NCI-H526 (cell line): ENCODE data around the gene DEFB128.
"Not testable (repeated sequence)": the region's sequence is repeated elsewhere in the genome, so short reads cannot be mapped to it uniquely, and the experiment has no call there.

Experiments
- DNase-seq, 2 experiments: peaks; one replicate each; lab custom pipeline; 2025; lab: John Stamatoyannopoulos, UW

The DEFB128 gene

DNA sequence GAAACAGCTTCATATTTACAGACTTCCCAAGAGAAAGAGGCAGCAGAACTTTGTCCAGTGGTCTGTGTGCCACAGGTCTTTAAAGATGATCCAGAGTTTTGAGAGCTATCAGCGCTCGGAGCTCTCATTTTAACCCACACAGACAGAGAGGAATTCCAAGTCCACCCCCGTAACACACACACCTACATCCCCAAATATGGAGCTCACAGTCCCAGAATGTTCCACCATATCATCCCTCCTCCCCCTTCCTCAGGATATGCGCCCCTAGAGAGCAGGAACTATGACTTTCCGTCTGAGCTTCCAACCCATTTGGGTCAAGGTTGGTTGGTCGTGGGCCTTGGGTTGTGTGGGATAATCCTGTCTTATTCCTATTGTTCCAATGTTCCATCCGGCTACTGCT lies at the start of gene DEFB128:
DEFB128 (minus strand) TSS at position 101 of the 400 bp plus-strand sequence; CDS start at position 13, 88 bp downstream.
- no peak for DNase-seq

DNA sequence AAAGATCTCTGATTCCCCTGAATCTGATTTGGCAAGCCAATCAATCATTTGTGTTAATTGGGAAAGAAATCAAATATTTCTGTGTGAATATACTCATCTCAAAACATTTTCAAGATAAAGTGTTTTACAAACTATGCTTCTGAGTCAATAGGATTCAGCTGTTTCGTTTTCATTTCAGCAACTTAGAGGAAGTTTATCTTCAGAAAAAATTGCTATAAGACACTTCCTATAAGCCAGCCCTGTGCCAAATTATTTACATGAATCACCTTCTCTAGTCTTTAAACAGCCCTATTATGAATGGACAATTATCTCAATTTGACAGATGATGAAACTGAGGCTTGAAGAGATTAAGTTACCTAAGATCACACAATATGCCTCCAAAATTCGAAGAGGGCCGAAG lies 48.4 kb upstream of the DEFB128 start:
- DNase-seq: no peak

DNA sequence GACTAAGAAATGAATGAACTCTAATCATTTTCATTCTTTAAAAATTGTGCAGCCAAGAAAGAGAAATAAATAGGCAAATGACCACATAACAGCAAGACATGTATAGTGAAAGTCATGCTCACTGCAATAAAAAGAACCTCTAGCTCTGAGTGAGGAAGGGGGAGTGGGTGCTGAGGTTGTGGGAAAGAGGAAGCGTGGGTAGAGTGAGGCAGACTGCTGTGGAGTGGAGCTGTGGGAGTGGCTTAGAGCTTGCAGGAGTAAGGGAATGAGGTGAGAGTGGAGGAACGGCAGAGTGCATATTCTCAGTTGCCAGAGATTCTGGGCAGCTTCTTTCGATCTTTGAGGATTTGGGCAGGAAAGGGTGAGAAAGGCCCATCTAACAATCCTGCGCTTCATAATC lies 48.0 kb upstream of the DEFB128 start:
- DNase-seq: no peak

DNA sequence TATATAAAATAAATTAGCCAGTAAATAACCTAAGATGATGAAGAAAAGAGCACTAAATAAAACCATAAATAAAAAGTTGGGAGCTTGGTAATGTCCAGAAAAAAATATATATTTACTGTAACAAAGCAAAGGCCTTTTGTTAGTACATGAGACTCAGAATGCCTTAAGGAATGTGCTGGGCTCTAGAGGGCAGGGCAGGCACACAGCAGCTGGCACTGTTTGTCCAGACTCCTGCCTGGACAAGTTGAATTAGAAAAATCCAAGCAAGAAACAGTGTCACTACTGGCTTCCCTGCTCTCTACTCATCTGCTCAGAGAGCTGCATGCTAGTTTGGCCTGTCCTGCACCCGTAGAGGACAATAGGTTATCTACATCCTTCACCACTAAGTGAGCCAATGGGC lies 46.4 kb upstream of the DEFB128 start:
- peak in 1 of 2 experiments; percentile 31 for DNase-seq

DNA sequence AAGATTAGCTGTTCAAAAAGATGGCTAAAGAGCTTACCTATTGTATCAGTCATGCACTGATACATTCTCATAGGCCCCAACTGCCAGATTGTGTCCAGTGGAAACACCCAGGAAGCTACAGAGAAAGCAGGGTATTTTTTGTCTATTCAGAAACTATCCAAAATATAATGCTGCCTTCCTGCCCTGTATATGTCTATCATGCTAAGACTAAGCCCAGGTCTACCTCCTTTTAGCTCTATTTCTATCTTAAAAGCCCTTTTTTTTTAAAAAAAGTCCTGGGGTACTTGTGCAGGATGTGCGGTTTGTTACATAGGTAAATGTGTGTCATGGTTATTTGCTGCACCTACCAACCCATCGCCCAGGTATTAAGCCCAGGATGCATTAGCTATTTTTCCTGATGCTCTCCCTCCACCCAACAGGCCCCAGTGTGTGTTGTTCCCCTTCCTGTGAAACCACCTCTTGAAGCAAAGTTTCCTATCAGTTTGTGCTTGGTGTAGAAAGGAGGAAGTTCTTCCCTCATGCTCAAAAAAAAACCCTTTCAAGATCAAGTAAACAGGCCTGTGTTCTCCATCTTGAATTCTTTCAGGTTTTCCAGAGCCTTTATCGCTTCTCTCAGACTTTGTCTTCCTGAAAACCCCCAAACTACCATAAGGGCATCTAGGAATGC lies 38.1 kb upstream of the DEFB128 start:
- DNase-seq: no peak

DNA sequence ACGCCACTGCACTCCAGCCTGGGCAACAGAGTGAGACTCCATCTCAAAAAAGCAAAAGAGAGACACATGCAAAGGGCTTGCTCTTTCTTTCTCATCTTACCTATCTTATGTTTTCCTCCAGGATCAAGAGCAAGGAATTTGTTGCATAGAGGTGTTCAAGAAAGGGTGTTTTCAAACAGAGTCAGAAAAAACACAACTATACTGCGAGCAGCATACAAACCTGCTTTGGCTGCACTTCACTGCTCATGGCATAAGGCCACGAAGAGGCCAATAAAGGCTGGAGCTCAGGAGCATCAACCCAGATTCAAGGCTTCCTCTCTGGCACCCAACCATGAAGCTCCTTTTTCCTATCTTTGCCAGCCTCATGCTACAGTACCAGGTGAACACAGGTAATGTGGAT lies 37.4 kb upstream of the DEFB128 start, which contains the start of gene DEFB129:
DEFB129 (plus strand) TSS at position 301 of the 400 bp plus-strand sequence; CDS start at position 332, 31 bp downstream.
- no peak for DNase-seq

DNA sequence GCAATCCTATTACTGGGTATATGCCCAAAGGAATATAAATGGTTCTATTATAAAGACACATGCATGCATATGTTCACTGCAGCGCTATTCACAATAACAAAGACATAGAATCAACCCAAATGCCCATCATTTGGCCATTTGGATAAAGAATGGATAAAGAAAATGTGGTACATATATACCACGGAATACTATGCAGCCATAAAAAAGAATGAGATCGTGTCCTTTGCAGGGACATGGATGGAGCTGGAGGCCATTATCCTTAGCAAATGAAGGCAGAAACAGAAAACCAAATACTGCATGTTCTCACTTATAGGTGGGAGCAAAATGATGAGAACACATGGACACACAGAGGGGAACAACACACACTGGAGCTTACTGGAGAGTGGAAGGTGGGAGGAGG lies 36.4 kb upstream of the DEFB128 start:
- not testable (repeated sequence) for DNase-seq

DNA sequence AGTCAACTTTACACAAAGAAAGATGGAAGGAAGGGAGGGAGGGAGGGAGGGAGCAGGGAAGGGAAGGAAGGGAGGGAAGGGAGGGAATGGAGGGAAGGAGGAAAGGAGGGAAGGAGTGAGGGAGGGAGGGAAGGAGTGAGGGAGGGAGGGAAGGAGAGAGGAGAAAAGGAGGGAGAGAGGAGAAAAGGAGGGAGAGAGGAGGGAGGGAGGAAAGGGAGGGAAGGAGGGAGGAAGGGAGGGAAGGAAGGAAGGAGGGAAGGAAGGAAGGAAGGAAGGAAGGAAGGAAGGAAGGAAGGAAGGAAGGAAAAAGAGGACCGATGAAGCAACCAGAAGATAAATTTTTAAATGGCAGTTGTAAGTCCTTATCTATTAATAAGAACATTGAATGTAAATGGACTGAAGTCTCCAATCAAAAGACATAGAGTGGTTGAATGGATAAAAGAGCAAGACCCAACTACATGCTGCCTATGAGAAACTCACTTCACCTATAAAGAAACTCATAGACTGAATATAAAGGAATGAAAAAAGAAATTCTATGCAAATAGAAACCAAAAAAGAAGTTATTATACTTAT lies 31.8 kb upstream of the DEFB128 start:
- no peak for DNase-seq

DNA sequence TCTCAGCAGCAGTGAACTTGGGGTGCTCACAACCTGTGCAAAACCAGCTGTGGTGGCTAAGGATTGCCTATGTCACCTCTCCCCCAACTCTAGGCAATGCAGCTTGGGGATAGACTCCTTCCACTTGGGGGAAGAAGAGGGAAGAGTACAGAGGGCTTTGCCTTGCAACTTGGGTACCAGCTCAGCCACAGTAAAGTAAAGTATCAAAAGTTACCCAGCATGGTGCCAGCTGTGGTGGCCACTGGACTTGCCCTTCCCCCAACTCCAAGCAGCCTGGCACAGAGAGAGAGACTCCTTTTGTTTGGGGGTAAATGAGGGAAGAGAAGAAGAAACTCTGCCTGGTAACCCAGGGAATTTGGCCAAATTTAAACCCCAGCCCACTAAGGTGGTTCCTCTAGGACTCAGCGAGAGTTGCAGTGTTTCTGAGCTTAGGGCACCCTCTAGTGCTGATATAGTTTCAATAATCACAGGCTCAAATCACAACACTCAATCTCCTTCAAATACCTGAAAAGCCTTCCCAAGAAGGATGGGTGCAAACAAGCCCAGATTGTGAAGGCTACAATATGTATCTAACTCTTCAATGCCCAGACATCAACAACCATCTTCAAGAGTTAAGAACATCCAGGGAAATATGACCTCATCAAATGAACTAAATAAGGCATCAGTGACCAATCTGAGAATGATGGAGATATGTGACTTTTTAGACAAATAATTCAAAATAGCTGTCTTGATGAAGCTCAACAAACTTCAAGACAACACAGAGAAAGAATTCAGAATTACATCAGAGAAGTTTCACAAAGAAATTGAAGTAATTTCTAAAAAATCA lies 30.0 kb upstream of the DEFB128 start:
- peak; percentile 29 to 76 for DNase-seq

DNA sequence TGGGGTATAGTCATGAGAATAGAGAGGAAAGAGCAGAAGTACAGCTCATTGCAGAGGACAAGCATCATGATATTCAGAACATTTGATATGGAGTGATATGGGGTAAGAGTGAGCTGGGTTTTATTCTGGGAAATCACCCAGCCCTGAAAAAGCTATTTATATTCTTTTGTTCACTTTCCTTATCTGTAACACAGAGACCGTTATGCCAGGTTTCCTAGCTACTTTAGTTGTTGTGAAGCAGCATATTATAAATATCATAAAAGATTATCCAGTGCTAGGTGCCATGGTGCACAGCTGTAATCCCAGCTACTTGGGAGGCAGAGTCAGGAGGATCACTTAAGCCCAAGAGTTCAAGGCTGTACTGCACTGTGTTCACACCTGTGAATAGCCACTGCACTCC lies 27.8 kb upstream of the DEFB128 start:
- no peak for DNase-seq

DNA sequence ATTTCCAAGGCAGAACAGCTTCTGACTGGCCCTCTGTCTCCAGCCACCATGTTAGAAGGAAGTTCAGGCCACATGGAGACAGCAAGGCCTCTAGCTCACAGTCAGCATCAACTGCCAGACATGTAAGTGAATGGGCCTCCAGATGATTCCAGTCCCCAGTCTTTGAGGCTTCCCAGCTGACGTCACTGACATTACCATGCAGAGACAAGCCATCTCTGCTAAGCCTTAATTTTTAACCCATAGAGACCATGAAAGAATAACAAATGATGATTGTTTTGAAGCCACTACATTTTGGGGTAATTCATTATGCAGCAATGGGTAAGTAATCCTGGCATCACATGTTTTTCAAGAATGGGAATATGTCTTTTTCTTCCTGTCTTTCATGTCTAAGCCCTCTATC lies 26.3 kb upstream of the DEFB128 start:
- DNase-seq: no peak

DNA sequence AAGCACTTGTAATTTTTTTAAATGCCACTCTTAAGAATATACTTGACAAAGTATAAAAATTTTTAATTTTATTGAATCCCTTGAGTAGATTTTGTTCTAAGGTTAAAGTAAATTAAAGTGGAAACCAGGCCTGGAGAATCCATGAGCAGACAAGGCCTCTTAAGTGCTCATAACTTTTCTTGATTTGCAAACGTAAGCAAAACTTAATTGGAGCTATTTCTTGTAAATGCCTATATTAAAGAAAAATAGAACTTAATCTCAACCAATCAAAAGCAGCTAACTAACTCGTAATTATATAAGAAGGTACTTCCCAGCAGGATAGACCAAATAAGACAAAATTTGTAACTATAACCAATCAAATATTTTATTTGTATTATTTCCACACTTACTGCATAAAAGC lies 24.9 kb upstream of the DEFB128 start:
- no peak for DNase-seq

DNA sequence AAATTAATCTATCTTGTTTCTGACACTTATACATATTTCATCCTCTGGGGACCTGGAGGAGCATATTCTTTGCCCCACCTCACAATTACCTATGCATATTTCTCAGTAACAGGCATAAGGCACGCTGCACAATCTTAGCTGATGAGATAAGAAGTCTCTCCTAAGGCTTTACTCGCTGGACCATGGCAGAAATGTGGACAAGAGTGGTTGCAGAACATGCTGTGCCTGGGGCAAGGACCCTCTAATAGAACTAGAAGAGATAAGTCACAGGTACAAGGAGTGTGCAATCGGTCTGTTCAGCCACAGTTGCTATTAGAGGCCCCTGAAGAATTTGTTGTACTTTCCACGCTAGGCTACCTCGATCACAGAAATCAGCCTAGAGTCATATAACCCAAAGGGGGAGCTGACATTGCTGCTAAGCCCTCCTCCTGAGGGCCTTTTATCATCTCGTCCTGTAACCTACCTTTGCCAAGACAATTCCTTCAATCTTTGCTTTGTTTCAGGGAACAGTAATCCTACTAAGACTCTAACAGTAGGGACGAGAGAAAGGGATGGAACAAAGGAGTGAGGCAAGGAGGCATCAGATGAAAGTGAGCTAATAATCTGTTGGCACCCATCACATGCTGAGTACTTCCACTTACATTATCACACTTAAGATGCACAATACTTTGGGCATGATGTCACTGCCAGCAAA lies 21.4 kb upstream of the DEFB128 start:
- no peak for DNase-seq

DNA sequence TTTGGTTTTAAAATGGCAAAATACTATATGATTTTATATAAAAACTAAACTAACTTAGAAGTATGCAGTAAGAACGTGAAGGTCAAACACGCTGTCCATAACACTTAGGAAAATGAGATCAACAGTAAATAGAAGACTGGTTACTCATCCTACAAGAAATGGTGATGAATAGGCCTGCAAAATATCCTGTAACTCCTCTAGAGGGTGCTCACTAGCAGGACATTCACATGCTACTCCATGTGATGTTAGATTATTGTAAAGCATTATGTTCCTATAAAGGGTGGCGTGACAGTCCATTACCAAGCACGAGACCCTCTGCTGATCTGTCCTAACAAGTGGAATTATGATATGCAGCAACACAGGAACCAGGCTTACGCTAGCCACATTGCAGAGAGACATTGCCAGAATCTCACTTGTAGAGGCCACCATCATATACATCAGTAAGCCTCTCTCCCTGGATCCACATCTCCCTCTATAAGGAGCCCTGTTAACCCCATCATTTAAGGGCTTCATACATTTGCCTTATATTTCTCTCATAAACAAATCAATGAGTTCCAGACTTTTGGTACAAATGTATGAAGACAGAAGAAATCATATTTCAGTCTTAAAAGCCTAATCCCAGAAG lies 19.5 kb upstream of the DEFB128 start:
- DNase-seq: peak; percentile 59 to 80

DNA sequence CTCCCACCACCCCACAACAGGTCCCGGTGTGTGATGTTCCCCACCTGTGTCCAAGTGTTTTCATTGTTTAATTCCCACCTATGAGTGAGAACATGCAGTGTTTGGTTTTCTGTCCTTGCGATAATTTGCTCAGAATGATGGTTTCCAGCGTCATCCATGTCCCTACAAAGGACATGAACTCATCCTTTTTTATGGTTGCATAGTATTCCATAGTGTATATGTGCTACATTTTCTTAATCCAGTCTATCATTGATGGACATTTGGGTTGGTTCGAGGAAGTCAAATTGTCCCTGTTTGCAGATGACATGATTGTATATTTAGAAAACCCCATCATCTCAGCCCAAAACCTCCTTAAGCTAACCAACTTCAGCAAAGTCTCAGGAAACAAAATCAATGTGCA lies 14.1 kb upstream of the DEFB128 start:
- not testable (repeated sequence) for DNase-seq

DNA sequence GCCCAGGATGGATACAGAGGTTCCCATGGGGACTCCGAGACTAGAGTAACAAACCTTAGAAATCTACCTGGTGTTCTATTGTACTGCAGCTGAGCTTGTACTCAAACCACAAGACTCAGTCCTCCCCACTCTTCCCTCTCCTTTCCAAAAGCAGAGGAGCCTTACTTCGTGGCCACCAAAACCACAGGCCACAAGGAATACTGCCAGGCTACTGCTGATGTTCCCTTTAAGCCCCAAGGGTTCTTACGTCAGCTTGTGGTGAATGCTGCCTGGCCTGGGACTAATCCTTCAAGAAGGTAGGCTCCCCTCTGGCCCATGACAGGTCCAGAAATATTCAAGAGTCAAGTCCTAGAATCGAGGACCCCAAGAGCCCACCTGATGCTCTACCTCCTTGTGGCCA lies 10.5 kb upstream of the DEFB128 start:
- DNase-seq: no peak

DNA sequence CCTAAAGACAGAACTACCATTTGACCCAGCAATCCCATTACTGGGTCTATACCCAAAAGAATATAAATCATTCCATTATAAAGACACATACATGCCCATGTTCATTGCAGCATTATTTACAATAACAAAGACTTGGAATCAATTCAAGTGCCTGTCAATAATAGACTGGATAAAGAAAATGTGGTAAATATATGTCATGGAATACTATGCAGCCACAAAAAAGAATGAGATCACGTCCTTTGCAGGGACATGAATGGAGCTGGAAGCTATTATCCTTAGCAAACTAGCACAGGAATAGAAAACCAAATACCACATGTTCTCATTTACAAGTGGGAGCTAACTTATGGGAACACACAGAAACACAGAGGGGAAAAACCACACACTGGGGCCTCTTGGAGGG lies 8.7 kb upstream of the DEFB128 start:
- DNase-seq: no peak

DNA sequence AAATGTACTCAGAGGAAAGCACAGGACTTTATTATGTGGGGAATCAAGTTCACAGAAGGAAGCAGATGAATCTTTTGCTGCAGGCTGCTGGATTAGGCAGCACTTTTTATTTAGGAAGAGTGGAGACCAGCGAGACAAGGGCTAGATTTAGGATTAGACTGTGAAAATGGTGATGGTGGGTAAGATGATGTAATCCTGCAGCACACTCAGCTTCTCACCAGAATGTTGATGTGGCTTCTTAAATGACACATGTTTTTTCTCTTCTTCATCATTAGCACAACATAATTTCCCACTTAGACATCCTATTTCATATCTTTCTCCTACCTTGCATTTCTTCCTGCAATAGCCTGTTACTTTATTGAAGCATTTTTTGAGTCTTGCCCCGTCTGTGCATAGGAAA lies 1.8 kb downstream of the DEFB128 start:
- no peak for DNase-seq

DNA sequence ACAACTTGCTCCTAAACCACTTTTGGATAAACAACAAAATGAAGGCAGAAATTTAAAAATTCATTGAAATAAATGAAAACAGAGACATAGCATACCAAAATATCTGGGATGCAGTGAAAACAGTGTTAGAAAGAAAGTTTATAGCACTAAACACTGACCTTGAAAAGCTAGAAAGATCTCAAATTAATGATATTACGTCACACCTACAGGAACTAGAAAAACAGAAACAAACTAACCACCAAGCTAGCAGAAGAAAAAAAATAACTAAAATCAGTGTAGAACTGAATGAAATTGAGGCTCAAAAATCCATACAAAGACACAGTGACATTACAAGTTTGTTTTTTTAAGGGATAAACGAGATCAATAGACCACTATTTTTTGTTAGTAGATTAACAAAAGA lies 5.2 kb downstream of the DEFB128 start:
- DNase-seq: no peak

DNA sequence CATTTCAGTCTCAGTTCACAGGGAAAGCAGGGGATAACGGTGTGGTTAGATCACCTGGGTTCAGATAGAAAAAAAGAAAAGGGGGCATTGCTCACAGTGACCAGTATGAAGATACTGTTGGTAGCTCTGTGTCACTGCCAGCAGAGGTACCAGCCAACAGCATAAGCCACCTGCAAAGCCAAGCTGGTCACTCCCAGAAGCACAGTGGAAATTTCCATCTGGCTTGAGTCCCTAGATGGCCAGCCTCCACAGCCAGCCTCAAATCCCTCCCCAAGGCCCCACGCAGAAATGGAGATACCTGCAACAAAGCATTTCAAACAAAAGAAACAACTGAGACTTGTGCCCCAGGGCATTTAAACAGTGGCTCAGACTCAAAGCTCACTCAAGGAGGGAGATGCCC lies 20.6 kb downstream of the DEFB128 start:
- no peak for DNase-seq

DNA sequence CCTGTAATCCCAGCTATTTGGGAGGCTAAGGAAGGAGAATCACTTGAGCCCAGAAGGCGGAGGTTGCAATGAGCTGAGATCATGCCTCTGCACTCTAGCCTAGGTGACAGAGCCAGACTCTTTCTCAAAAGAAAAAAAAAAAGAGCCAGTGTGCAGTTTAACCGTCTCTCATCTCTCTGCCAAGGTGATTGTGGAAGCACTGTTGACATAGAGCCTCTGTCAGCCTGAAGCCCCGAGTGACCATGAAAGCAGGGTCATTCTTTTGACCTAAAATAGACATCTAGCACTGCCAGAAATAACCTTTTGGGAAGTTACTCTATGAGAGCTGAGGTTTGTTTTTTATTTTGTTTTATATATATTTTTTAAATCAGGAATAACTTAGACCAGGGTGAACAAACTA lies 24.9 kb downstream of the DEFB128 start:
- DNase-seq: no peak

DNA sequence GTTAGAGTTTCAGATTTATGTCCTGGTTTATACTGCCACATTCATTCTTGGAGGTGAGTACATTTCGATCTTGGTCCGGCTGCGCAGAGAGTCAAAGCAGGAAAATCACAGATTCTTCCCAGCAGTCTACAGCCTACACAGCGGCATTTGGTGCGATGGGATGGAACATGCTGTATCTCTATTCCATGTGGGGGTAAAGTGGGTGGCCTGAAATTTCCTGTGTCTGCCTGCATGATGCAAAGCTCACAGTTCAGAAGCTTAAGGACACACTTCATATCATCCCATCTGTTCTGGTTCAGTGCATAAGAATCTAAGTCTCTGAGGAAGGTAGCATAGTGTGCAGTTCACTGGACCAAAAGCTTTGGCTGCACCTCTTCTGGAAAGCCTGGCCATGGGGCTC lies 32.4 kb downstream of the DEFB128 start, which contains the start of gene DEFB127:
DEFB127 (plus strand) TSS at position 301 of the 400 bp plus-strand sequence; CDS start at position 392, 91 bp downstream.
- no peak for DNase-seq
